Uterus (tissue), 2 donors: ENCODE measurements around the gene ABCA2.

Experiments
- POLR2A ChIP-seq, 2 donors: fragments of 450-650 bp; IDR thresholded peaks; one replicate each; pipeline ENCODE4 v1.6.1; 2016; ENCODE audit warnings: antibody characterized with exemption in 2 of 2, mild to moderate bottlenecking in 1 of 2, moderate library complexity in 1 of 2
- TF ChIP-seq, protein P1 (sequence below), 4 experiments: fragments of 200-600 bp in 2 of 4; fragments of 450-650 bp in 2 of 4; sonication (generic) in 2 of 4; IDR thresholded peaks; one replicate each; pipeline ENCODE4 v1.5.1; 2016 to 2019; ENCODE audit warnings: antibody characterized with exemption in 4 of 4, mild to moderate bottlenecking in 2 of 4, moderate library complexity in 1 of 4

DNA sequence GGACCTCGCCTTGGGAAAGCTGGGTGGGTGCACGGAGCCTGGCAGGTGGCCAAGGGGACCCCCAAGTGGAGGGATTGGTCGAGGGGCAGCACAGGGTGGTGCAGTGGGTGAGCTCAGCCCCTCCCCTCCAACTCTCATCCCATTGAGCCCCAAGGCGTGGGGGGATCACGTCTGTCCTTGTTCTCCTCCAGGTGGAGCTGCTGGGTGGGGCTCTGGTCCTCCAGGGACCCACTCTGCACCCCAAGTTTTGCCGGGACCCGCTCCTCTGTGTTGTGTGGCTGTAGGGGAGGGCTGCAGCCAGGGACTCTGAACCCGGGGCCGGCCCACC, 7.4 kb upstream of the ABCA2 start:
- TF ChIP-seq, protein P1, sequence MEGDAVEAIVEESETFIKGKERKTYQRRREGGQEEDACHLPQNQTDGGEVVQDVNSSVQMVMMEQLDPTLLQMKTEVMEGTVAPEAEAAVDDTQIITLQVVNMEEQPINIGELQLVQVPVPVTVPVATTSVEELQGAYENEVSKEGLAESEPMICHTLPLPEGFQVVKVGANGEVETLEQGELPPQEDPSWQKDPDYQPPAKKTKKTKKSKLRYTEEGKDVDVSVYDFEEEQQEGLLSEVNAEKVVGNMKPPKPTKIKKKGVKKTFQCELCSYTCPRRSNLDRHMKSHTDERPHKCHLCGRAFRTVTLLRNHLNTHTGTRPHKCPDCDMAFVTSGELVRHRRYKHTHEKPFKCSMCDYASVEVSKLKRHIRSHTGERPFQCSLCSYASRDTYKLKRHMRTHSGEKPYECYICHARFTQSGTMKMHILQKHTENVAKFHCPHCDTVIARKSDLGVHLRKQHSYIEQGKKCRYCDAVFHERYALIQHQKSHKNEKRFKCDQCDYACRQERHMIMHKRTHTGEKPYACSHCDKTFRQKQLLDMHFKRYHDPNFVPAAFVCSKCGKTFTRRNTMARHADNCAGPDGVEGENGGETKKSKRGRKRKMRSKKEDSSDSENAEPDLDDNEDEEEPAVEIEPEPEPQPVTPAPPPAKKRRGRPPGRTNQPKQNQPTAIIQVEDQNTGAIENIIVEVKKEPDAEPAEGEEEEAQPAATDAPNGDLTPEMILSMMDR (IDR thresholded peaks at IDR 0.05), result no peak
- TF ChIP-seq POLR2A (IDR thresholded peaks at IDR 0.05), result no peak
